C4-2B (cell line): Measurements from ENCODE around the gene POLG2.

Experiments used
- ZFX ChIP-seq: fragments of 450-650 bp; IDR thresholded peaks from 2 replicates; pipeline ENCODE4 v1.6.1; 2017
- TF ChIP-seq, protein P1 (sequence below): fragments of 450-650 bp; conservative IDR thresholded peaks from 2 replicates; pipeline ENCODE4 v1.5.1; 2017; ENCODE audit warnings: mild to moderate bottlenecking

- TF ChIP-seq ZFX: no peak
- TF ChIP-seq, protein P1, sequence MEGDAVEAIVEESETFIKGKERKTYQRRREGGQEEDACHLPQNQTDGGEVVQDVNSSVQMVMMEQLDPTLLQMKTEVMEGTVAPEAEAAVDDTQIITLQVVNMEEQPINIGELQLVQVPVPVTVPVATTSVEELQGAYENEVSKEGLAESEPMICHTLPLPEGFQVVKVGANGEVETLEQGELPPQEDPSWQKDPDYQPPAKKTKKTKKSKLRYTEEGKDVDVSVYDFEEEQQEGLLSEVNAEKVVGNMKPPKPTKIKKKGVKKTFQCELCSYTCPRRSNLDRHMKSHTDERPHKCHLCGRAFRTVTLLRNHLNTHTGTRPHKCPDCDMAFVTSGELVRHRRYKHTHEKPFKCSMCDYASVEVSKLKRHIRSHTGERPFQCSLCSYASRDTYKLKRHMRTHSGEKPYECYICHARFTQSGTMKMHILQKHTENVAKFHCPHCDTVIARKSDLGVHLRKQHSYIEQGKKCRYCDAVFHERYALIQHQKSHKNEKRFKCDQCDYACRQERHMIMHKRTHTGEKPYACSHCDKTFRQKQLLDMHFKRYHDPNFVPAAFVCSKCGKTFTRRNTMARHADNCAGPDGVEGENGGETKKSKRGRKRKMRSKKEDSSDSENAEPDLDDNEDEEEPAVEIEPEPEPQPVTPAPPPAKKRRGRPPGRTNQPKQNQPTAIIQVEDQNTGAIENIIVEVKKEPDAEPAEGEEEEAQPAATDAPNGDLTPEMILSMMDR: no peak
These were observed 22.7 kb upstream of the POLG2 start for GRCh38 chr17:64519601-64520000.
